ENCODE measurements around the gene IFNL1. TPM values are rescaled to one million over a fixed set of nuclear protein-coding genes. Genes with fewer than 3 reads are reported as not detected.

The IFNL1 gene
- total and polyA plus RNA-seq, 2 donors (not counting 1 experiment from before 2014, with no cell fraction given), result not detected

DNA sequence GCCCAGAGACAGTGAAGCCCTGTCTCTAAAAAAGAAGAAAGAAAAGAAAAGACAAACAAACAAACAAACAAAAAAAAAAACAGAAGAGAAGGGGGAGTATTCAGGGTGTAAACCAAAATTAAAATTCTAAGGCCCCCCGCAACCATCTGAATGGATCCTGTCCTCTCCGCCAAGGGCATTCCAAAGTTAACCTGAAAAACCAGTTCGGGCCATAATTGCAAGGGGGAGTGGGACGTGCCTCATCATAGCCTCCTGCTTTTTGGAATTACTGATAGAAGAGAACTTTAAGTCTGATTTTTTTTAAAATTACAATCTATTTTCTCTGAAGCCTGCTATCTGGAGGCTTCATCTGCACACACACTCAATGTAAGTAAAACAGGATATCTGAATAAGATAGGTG, 33.7 kb upstream of the IFNL1 start:
- H3K79me2 ChIP-seq (ENCODE audit: control insufficient read depth, insufficient read depth, low read length), result no peaks in the 10 kb centered on the region
- peaks cover 3% of the 10 kb centered on the region for H3K4me1 Mint-ChIP-seq
- no peak overlapping the region for H3K27ac Mint-ChIP-seq
- H3K27me3 ChIP-seq (replicated peaks in 1 of 4; ENCODE audit: control extremely low read depth in 1 of 4, control insufficient read depth in 3 of 4, insufficient read depth in 4 of 4, low read length in 3 of 4), result peaks cover 0 to 46% (median 26%) of the 10 kb centered on the region in 4 experiments
- ChIA-PET POLR2A (no interaction called here), CTCF (interaction anchor here (0.6 kb wide), 1 partner anchor 13 kb away, joined by 3 read pairs; no protein-coding TSS in a partner anchor)
- H3K4me3 Mint-ChIP-seq, result no peak overlapping the region
- DNase-seq (no peak), ATAC-seq (ENCODE audit: low read depth) (no peak)
- TF ChIP-seq, protein P1, sequence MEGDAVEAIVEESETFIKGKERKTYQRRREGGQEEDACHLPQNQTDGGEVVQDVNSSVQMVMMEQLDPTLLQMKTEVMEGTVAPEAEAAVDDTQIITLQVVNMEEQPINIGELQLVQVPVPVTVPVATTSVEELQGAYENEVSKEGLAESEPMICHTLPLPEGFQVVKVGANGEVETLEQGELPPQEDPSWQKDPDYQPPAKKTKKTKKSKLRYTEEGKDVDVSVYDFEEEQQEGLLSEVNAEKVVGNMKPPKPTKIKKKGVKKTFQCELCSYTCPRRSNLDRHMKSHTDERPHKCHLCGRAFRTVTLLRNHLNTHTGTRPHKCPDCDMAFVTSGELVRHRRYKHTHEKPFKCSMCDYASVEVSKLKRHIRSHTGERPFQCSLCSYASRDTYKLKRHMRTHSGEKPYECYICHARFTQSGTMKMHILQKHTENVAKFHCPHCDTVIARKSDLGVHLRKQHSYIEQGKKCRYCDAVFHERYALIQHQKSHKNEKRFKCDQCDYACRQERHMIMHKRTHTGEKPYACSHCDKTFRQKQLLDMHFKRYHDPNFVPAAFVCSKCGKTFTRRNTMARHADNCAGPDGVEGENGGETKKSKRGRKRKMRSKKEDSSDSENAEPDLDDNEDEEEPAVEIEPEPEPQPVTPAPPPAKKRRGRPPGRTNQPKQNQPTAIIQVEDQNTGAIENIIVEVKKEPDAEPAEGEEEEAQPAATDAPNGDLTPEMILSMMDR (IDR thresholded peaks at IDR 0.05), result no peak
- no peak for TF ChIP-seq EZH2 (IDR thresholded peaks at IDR 0.05; ENCODE audit: borderline replicate concordance, insufficient read depth, low read depth, low read length, poor library complexity, severe bottlenecking)
- peaks cover 0 to 6% (median 0%) of the 10 kb centered on the region in 3 donors for H3K9me3 ChIP-seq (ENCODE audit: control extremely low read depth in 1 of 3, control insufficient read depth in 2 of 3, insufficient read depth in 1 of 3, low read length in 2 of 3)
- no peaks in the 10 kb centered on the region for H3K36me3 ChIP-seq (replicated peaks in 1 of 2; ENCODE audit: control extremely low read depth in 1 of 2, control insufficient read depth in 1 of 2, extremely low read depth in 1 of 2, insufficient read depth in 2 of 2, low read length in 1 of 2)
- peaks cover 5 to 8% of the 10 kb centered on the region in 2 donors for H3K4me1 ChIP-seq (ENCODE audit: control insufficient read depth in 2 of 2, insufficient read depth in 2 of 2, low read length in 2 of 2)
- intact Hi-C loops (cut with micrococcal nuclease), result no loop called here
- H3K9me3 Mint-ChIP-seq (ENCODE audit: insufficient read depth), result no peaks in the 10 kb centered on the region
- H3K27ac ChIP-seq (ENCODE audit: low read length in 2 of 2), result no peak overlapping the region
- no peaks in the 10 kb centered on the region for H4K20me1 ChIP-seq (ENCODE audit: control insufficient read depth, insufficient read depth, low read length, poor library complexity, severe bottlenecking)
- H3K4me2 ChIP-seq (replicated peaks; ENCODE audit: low read depth, low read length, poor library complexity, severe bottlenecking), result no peak overlapping the region
- no peak overlapping the region for H3K4me3 ChIP-seq (ENCODE audit: control extremely low read depth in 1 of 5, extremely low read depth in 1 of 5, insufficient read depth in 1 of 5, low read depth in 2 of 5, low read length in 4 of 5)
- H3K9ac ChIP-seq (ENCODE audit: low read length), result no peak overlapping the region
- no peak overlapping the region for H2AFZ ChIP-seq (ENCODE audit: insufficient read depth, low read depth, low read length, poor library complexity, severe bottlenecking)
- H3K27me3 Mint-ChIP-seq, result peaks cover 23% of the 10 kb centered on the region
- 93% methylated on average over 2 of the region's 4 CpGs for WGBS (ENCODE audit: insufficient coverage)

GRCh38 chr19:39263912-39264305, 32.3 kb upstream of the IFNL1 start:
- Mint-ChIP-seq H3K27me3 (peaks cover 23% of the 10 kb centered on the region), H3K4me3 (no peak overlapping the region), H3K4me1 (peaks cover 3% of the 10 kb centered on the region), H3K27ac (no peak overlapping the region), H3K9me3 (ENCODE audit: insufficient read depth) (no peaks in the 10 kb centered on the region)
- no peak overlapping the region for H3K4me3 ChIP-seq (ENCODE audit: control extremely low read depth in 1 of 5, extremely low read depth in 1 of 5, insufficient read depth in 1 of 5, low read depth in 2 of 5, low read length in 4 of 5)
- intact Hi-C loops (cut with micrococcal nuclease), result no loop called here
- ATAC-seq (ENCODE audit: low read depth) (no peak), DNase-seq (no peak)
- H3K4me2 ChIP-seq (replicated peaks; ENCODE audit: low read depth, low read length, poor library complexity, severe bottlenecking), result no peak overlapping the region
- H3K36me3 ChIP-seq (replicated peaks in 1 of 2; ENCODE audit: control extremely low read depth in 1 of 2, control insufficient read depth in 1 of 2, extremely low read depth in 1 of 2, insufficient read depth in 2 of 2, low read length in 1 of 2), result no peaks in the 10 kb centered on the region
- H3K9ac ChIP-seq (ENCODE audit: low read length), result no peak overlapping the region
- H3K27ac ChIP-seq (ENCODE audit: low read length in 2 of 2), result no peak overlapping the region
- WGBS (ENCODE audit: insufficient coverage), result 41% methylated on average over 17 of the region's 17 CpGs
- peaks cover 0 to 6% (median 0%) of the 10 kb centered on the region in 3 donors for H3K9me3 ChIP-seq (ENCODE audit: control extremely low read depth in 1 of 3, control insufficient read depth in 2 of 3, insufficient read depth in 1 of 3, low read length in 2 of 3)
- ChIA-PET CTCF (no interaction called here), POLR2A (no interaction called here)
- peaks cover 0 to 46% (median 26%) of the 10 kb centered on the region in 4 experiments for H3K27me3 ChIP-seq (replicated peaks in 1 of 4; ENCODE audit: control extremely low read depth in 1 of 4, control insufficient read depth in 3 of 4, insufficient read depth in 4 of 4, low read length in 3 of 4)
- no peak overlapping the region for H2AFZ ChIP-seq (ENCODE audit: insufficient read depth, low read depth, low read length, poor library complexity, severe bottlenecking)
- H4K20me1 ChIP-seq (ENCODE audit: control insufficient read depth, insufficient read depth, low read length, poor library complexity, severe bottlenecking), result no peaks in the 10 kb centered on the region
- H3K79me2 ChIP-seq (ENCODE audit: control insufficient read depth, insufficient read depth, low read length), result no peaks in the 10 kb centered on the region
- TF ChIP-seq EZH2 (IDR thresholded peaks at IDR 0.05; ENCODE audit: borderline replicate concordance, insufficient read depth, low read depth, low read length, poor library complexity, severe bottlenecking), result no peak
- TF ChIP-seq, protein P1 (IDR thresholded peaks at IDR 0.05), result no peak
- peaks cover 5 to 8% of the 10 kb centered on the region in 2 donors for H3K4me1 ChIP-seq (ENCODE audit: control insufficient read depth in 2 of 2, insufficient read depth in 2 of 2, low read length in 2 of 2)

Data from B cell (primary cell).